H9 (cell line): ENCODE results near the gene TM9SF4. TPM values are rescaled to one million over a fixed set of nuclear protein-coding genes. Genes with fewer than 3 reads are reported as not detected.

Experiments used
- DNase-seq: peaks from one replicate; pipeline ENCODE4 v3.0.0-alpha.2; 2017
- H2AFZ ChIP-seq: one replicate; pipeline ENCODE4 v1.6.1; 2013; ENCODE audit warnings: mild to moderate bottlenecking, low read length, control low read depth, moderate library complexity
- H2AK5ac ChIP-seq: 2 replicates; pipeline ENCODE4 v1.6.1; 2013; ENCODE audit warnings: low read length, control low read depth, mixed read lengths; ENCODE audit not compliant: insufficient read length
- H2BK120ac ChIP-seq: one replicate; pipeline ENCODE4 v1.6.1; 2013; ENCODE audit warnings: low read depth, mild to moderate bottlenecking, low read length, control low read depth, inconsistent platforms; ENCODE audit not compliant: poor library complexity, severe bottlenecking
- H2BK12ac ChIP-seq: 2 replicates; pipeline ENCODE4 v1.6.1; 2013; ENCODE audit warnings: low read length, control low read depth, mixed read lengths, low read depth; ENCODE audit not compliant: insufficient read length
- H2BK15ac ChIP-seq: 2 replicates; pipeline ENCODE4 v1.6.1; 2013; ENCODE audit warnings: low read depth, low read length, control low read depth
- H2BK20ac ChIP-seq: one replicate; pipeline ENCODE4 v1.6.1; 2013; ENCODE audit warnings: low read depth, mild to moderate bottlenecking, low read length, control low read depth, inconsistent platforms; ENCODE audit not compliant: poor library complexity, severe bottlenecking
- H2BK5ac ChIP-seq: 2 replicates; pipeline ENCODE4 v1.6.1; 2013; ENCODE audit warnings: low read length, control low read depth, mixed read lengths; ENCODE audit not compliant: insufficient read length
- H3K14ac ChIP-seq: 2 replicates; pipeline ENCODE4 v1.6.1; 2013; ENCODE audit warnings: low read length, control low read depth; ENCODE audit not compliant: insufficient read depth
- H3K18ac ChIP-seq: 2 replicates; pipeline ENCODE4 v1.6.1; 2013; ENCODE audit warnings: low read depth, mild to moderate bottlenecking, mixed read lengths, low read length, control low read depth; ENCODE audit not compliant: insufficient read length
- H3K23ac ChIP-seq: 2 replicates; pipeline ENCODE4 v1.6.1; 2013; ENCODE audit warnings: low read length, control low read depth, mixed read lengths, low read depth; ENCODE audit not compliant: insufficient read length
- H3K23me2 ChIP-seq: 2 replicates; pipeline ENCODE4 v1.6.1; 2013; ENCODE audit warnings: low read depth, mild to moderate bottlenecking, mixed read lengths, low read length, control low read depth; ENCODE audit not compliant: insufficient read length, poor library complexity, severe bottlenecking
- H3K27ac ChIP-seq: 2 replicates; pipeline ENCODE4 v1.5.1; 2013; ENCODE audit warnings: low read length, control low read depth, mixed read lengths, low read depth; ENCODE audit not compliant: insufficient read length
- H3K27me3 ChIP-seq: 2 replicates; pipeline ENCODE4 v1.6.1; 2013; ENCODE audit warnings: low read length, control low read depth, inconsistent platforms; ENCODE audit not compliant: insufficient read depth
- H3K4ac ChIP-seq: 2 replicates; pipeline ENCODE4 v1.6.1; 2013; ENCODE audit warnings: low read depth, mild to moderate bottlenecking, control low read depth, inconsistent platforms, low read length, moderate library complexity
- H3K4me1 ChIP-seq: 2 replicates; pipeline ENCODE4 v1.6.1; 2013; ENCODE audit warnings: low read length, control low read depth, inconsistent platforms; ENCODE audit not compliant: insufficient read depth
- H3K4me2 ChIP-seq: 2 replicates; pipeline ENCODE4 v1.6.1; 2013; ENCODE audit warnings: low read length, control low read depth, mixed read lengths; ENCODE audit not compliant: insufficient read length, insufficient read depth
- H3K56ac ChIP-seq: 2 replicates; pipeline ENCODE4 v1.6.1; 2013; ENCODE audit warnings: low read depth, mild to moderate bottlenecking, mixed read lengths, low read length, control low read depth; ENCODE audit not compliant: insufficient read length
- H3K79me1 ChIP-seq: 2 replicates; pipeline ENCODE4 v1.6.1; 2013; ENCODE audit warnings: low read depth, mild to moderate bottlenecking, moderate library complexity, low read length, control low read depth, inconsistent platforms; ENCODE audit not compliant: insufficient read depth, poor library complexity, severe bottlenecking
- H3K79me2 ChIP-seq: 2 replicates; pipeline ENCODE4 v1.6.1; 2013; ENCODE audit warnings: low read length, control low read depth, inconsistent platforms; ENCODE audit not compliant: insufficient read depth
- H3K9ac ChIP-seq: 2 replicates; pipeline ENCODE4 v1.6.1; 2013; ENCODE audit warnings: low read length, control low read depth, mixed read lengths; ENCODE audit not compliant: insufficient read length; ENCODE audit errors: extremely low read depth
- H3K9me3 ChIP-seq: one replicate; pipeline ENCODE4 v1.6.1; 2013; ENCODE audit warnings: low read depth, low read length, inconsistent platforms; ENCODE audit not compliant: control insufficient read depth
- H3T11ph ChIP-seq: one replicate; pipeline ENCODE4 v1.6.1; 2013; ENCODE audit warnings: mild to moderate bottlenecking, low read length, control low read depth, inconsistent platforms
- H4K20me1 ChIP-seq: one replicate; pipeline ENCODE4 v1.6.1; 2013; ENCODE audit not compliant: control insufficient read depth, insufficient read length, insufficient read depth
- H4K5ac ChIP-seq: 2 replicates; pipeline ENCODE4 v1.6.1; 2013; ENCODE audit warnings: low read depth, mild to moderate bottlenecking, mixed read lengths, low read length, control low read depth; ENCODE audit not compliant: insufficient read length
- H4K8ac ChIP-seq: replicated peaks from 2 replicates; pipeline ENCODE4 v1.6.1; 2013; ENCODE audit warnings: low read length, control low read depth, mixed read lengths, low read depth; ENCODE audit not compliant: insufficient read length
- H4K91ac ChIP-seq: 2 replicates; pipeline ENCODE4 v1.6.1; 2013; ENCODE audit warnings: low read depth, mild to moderate bottlenecking, moderate library complexity, mixed read lengths, low read length, control low read depth; ENCODE audit not compliant: insufficient read length
- H3K27ac Mint-ChIP-seq, 3 experiments: 2 replicates in 2 of 3; 3 replicates in 1 of 3; pipeline ENCODE4 v1.8.0; 2020 to 2021; ENCODE audit warnings: mixed read lengths in 3 of 3, mild to moderate bottlenecking in 1 of 3, moderate library complexity in 1 of 3
- H3K27me3 Mint-ChIP-seq: 2 replicates; pipeline ENCODE4 v1.8.0; 2021; ENCODE audit warnings: low read depth, mild to moderate bottlenecking, moderate library complexity, mixed read lengths
- H3K36me3 Mint-ChIP-seq, 3 experiments: 2 replicates in 2 of 3; 3 replicates in 1 of 3; pipeline ENCODE4 v1.8.0; 2020 to 2021; ENCODE audit warnings: low read depth in 3 of 3, mixed read lengths in 3 of 3; ENCODE audit not compliant: insufficient read depth in 1 of 3
- H3K4me1 Mint-ChIP-seq, 2 experiments: 2 replicates each; pipeline ENCODE4 v1.8.0; 2020; ENCODE audit warnings: mixed read lengths in 2 of 2
- H3K4me3 Mint-ChIP-seq, 2 experiments: 2 replicates in 1 of 2; 3 replicates in 1 of 2; pipeline ENCODE4 v1.8.0; 2020 to 2021; ENCODE audit warnings: mild to moderate bottlenecking in 2 of 2, mixed read lengths in 2 of 2, moderate library complexity in 1 of 2
- H3K9me3 Mint-ChIP-seq, 2 experiments: 2 replicates in 1 of 2; 3 replicates in 1 of 2; pipeline ENCODE4 v1.8.0; 2020; ENCODE audit warnings: mild to moderate bottlenecking in 2 of 2, mixed read lengths in 2 of 2, moderate library complexity in 1 of 2
- WGBS: extraction: QIAGEN DNeasy Blood & Tissue Kit; methylation state at CpG from one replicate; pipeline ENCODE4 v1.1.7; 2013; ENCODE audit warnings: missing lambda C conversion rate, low lambda C conversion rate, mixed read lengths; ENCODE audit not compliant: insufficient read length; ENCODE audit errors: extremely low coverage; 5-methylcytosine and 5-hydroxymethylcytosine counted together
- total RNA-seq: library from RNA; stranded (reverse); gene quantifications from 2 replicates; pipeline ENCODE4 v1.2.1, GENCODE V29; 2021
- TF ChIP-seq, protein P1 (sequence below): fragments of 200-600 bp; sonication (generic); conservative IDR thresholded peaks from 3 replicates; pipeline ENCODE4 v1.8.0; 2021; ENCODE audit warnings: antibody characterized with exemption, mild to moderate bottlenecking

The TM9SF4 gene
- total RNA-seq, 1 experiment from 2014 or later, result 62.3 TPM

DNA sequence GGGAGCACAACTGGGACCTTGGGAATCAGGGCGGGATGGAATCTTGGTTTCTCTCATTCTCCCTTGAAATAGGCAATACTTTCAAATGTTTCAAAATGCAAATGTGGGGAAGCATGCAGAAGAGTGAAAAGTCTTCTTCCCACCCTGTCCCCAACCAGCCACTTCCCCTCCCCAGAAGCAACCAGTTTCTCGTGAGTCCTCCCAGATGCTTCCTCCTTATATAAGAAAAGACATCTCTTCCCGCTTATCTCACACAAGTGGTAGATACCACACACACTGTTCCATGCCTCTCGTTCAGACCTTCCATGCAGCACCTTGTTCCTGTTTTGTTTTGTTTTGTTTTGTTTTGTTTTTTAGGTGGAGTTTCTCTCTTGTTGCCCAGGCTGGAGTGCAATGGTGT is 32.3 kb upstream of the TM9SF4 start:
- no peak overlapping the region for H3K23ac ChIP-seq
- H2AFZ ChIP-seq, result no peak overlapping the region
- no peak overlapping the region for H2BK5ac ChIP-seq
- DNase-seq, result no peak
- H3K23me2 ChIP-seq, result no peaks in the 10 kb centered on the region
- no peaks in the 10 kb centered on the region for H3K27me3 ChIP-seq
- no peak overlapping the region for H3K4ac ChIP-seq
- no peaks in the 10 kb centered on the region for H3K79me2 ChIP-seq
- H3K4me2 ChIP-seq, result no peak overlapping the region
- no peak overlapping the region for H2BK20ac ChIP-seq
- Mint-ChIP-seq H3K27ac (no peak overlapping the region; a peak in 1 of 7 replicates), H3K4me1 (peaks cover 6 to 9% of the 10 kb centered on the region in 2 experiments), H3K9me3 (no peaks in the 10 kb centered on the region), H3K36me3 (no peaks in the 10 kb centered on the region; a peak in 1 of 7 replicates), H3K27me3 (peaks cover 17% of the 10 kb centered on the region), H3K4me3 (no peak overlapping the region)
- H3K4me1 ChIP-seq, result no peaks in the 10 kb centered on the region
- TF ChIP-seq, protein P1, sequence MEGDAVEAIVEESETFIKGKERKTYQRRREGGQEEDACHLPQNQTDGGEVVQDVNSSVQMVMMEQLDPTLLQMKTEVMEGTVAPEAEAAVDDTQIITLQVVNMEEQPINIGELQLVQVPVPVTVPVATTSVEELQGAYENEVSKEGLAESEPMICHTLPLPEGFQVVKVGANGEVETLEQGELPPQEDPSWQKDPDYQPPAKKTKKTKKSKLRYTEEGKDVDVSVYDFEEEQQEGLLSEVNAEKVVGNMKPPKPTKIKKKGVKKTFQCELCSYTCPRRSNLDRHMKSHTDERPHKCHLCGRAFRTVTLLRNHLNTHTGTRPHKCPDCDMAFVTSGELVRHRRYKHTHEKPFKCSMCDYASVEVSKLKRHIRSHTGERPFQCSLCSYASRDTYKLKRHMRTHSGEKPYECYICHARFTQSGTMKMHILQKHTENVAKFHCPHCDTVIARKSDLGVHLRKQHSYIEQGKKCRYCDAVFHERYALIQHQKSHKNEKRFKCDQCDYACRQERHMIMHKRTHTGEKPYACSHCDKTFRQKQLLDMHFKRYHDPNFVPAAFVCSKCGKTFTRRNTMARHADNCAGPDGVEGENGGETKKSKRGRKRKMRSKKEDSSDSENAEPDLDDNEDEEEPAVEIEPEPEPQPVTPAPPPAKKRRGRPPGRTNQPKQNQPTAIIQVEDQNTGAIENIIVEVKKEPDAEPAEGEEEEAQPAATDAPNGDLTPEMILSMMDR, result no peak
- no peak overlapping the region for H4K8ac ChIP-seq
- H3K27ac ChIP-seq, result no peak overlapping the region
- no peak overlapping the region for H3K56ac ChIP-seq
- H3K14ac ChIP-seq, result no peak overlapping the region
- no peak overlapping the region for H2BK120ac ChIP-seq
- no peak overlapping the region for H3K9ac ChIP-seq
- H4K20me1 ChIP-seq, result no peaks in the 10 kb centered on the region
- H2BK15ac ChIP-seq, result no peak overlapping the region
- H3T11ph ChIP-seq, result no peak overlapping the region
- H4K5ac ChIP-seq, result no peak overlapping the region
- no peak overlapping the region for H4K91ac ChIP-seq
- WGBS, result no CpG with 5 or more reads among the region's 4 CpGs
- H3K9me3 ChIP-seq, result no peaks in the 10 kb centered on the region
- no peaks in the 10 kb centered on the region for H3K79me1 ChIP-seq
- H3K18ac ChIP-seq, result no peak overlapping the region
- no peak overlapping the region for H2AK5ac ChIP-seq
- no peak overlapping the region for H2BK12ac ChIP-seq
